ENCODE results near the gene GJC2.
"Not testable (repeated sequence)": the region's sequence is repeated elsewhere in the genome, so short reads cannot be mapped to it uniquely, and the experiment has no call there.

Gene GJC2

GRCh38 chr1:228149406-228150119 is at the start of gene GJC2:
GJC2 (plus strand) TSS chr1:228149930; CDS start chr1:228157759, 7,829 bp downstream.
- DNase-seq (ENCODE audit: low spot score) = no peak

GRCh38 chr1:228100822-228101613 is 48.7 kb upstream of the GJC2 start:
- DNase-seq (ENCODE audit: low spot score) = no peak

- DNase-seq (ENCODE audit: low spot score) = no peak
These were observed 48.1 kb upstream of the GJC2 start for GRCh38 chr1:228101614-228101993.

GRCh38 chr1:228101994-228102790 is 47.5 kb upstream of the GJC2 start:
- peak; percentile 56 for DNase-seq (ENCODE audit: low spot score)

GRCh38 chr1:228102791-228103620 is 46.7 kb upstream of the GJC2 start, which contains the start of gene C1orf35:
C1orf35 (minus strand) TSS chr1:228103325; CDS start chr1:228103227, 98 bp downstream.
- DNase-seq (ENCODE audit: low spot score) = peak; percentile 85

GRCh38 chr1:228104526-228105269 is 45.0 kb upstream of the GJC2 start:
- no peak for DNase-seq (ENCODE audit: low spot score)

GRCh38 chr1:228105270-228105995 is 44.3 kb upstream of the GJC2 start:
- no peak for DNase-seq (ENCODE audit: low spot score)

GRCh38 chr1:228105996-228106799 is 43.5 kb upstream of the GJC2 start:
- no peak for DNase-seq (ENCODE audit: low spot score)

- no peak for DNase-seq (ENCODE audit: low spot score)
These were observed 43.0 kb upstream of the GJC2 start for GRCh38 chr1:228106800-228107054.

GRCh38 chr1:228107636-228108035 is 42.1 kb upstream of the GJC2 start:
- no peak for DNase-seq (ENCODE audit: low spot score)

GRCh38 chr1:228108055-228108690 is 41.6 kb upstream of the GJC2 start:
- no peak for DNase-seq (ENCODE audit: low spot score)

- DNase-seq (ENCODE audit: low spot score) = no peak
These were observed 41.0 kb upstream of the GJC2 start for GRCh38 chr1:228108742-228109072.

- DNase-seq (ENCODE audit: low spot score) = peak; percentile 98
These were observed 40.4 kb upstream of the GJC2 start, which contains the start of gene MRPL55 for GRCh38 chr1:228109073-228109961. MRPL55 (minus strand) TSS chr1:228109299; CDS start chr1:228108260, 1,039 bp downstream.

GRCh38 chr1:228109962-228110488 is 39.7 kb upstream of the GJC2 start:
- no peak for DNase-seq (ENCODE audit: low spot score)

GRCh38 chr1:228110556-228110955 is 39.2 kb upstream of the GJC2 start:
- no peak for DNase-seq (ENCODE audit: low spot score)

- DNase-seq (ENCODE audit: low spot score) = not testable (repeated sequence)
These were observed 38.4 kb upstream of the GJC2 start for GRCh38 chr1:228111315-228111714.

GRCh38 chr1:228112167-228112566 is 37.6 kb upstream of the GJC2 start:
- no peak for DNase-seq (ENCODE audit: low spot score)

- no peak for DNase-seq (ENCODE audit: low spot score)
These were observed 37.1 kb upstream of the GJC2 start for GRCh38 chr1:228112617-228113016.
